GM12864 (cell line): ENCODE results near the gene TADA3.

Experiments
- DNase-seq: peaks from one replicate; pipeline ENCODE4 v3.0.0-alpha.2; 2011; ENCODE audit warnings: low read depth
- H3K4me3 ChIP-seq: 2 replicates; pipeline ENCODE4 v1.5.1; 2011; ENCODE audit warnings: mild to moderate bottlenecking, low read depth, low read length, control low read depth
- CTCF ChIP-seq: IDR thresholded peaks from 2 replicates; pipeline ENCODE4 v1.5.1; 2011; ENCODE audit warnings: low read depth, mild to moderate bottlenecking, moderate library complexity, low read length, control low read depth, inconsistent platforms; ENCODE audit errors: missing control alignments

The TADA3 gene

GRCh38 chr3:9809615-9810432 is 17.6 kb upstream of the TADA3 start, which contains the start of gene TTLL3:
Gene TTLL3, plus strand, starts transcription at chr3:9810262. Its CDS starts 400 bp downstream, at chr3:9810662.
- no peak for TF ChIP-seq CTCF
- DNase-seq = no peak
- peak within 1 kb of the TSS; percentile 61 for H3K4me3 ChIP-seq

- DNase-seq = no peak
- TF ChIP-seq CTCF = no peak
- H3K4me3 ChIP-seq = peak overlapping the region; percentile 61; the same call in 1 of the 2 replicates
These were observed 17.0 kb upstream of the TADA3 start for GRCh38 chr3:9809239-9809614.

- no peak for DNase-seq
- peak; percentile 44 for TF ChIP-seq CTCF
- H3K4me3 ChIP-seq = no peak overlapping the region
These were observed 16.2 kb upstream of the TADA3 start for GRCh38 chr3:9808345-9809037.

- no peak for TF ChIP-seq CTCF
- no peak overlapping the region for H3K4me3 ChIP-seq
- no peak for DNase-seq
These were observed 15.7 kb upstream of the TADA3 start for GRCh38 chr3:9807981-9808344.

GRCh38 chr3:9806688-9807589 is 14.7 kb upstream of the TADA3 start:
- H3K4me3 ChIP-seq = no peak overlapping the region
- no peak for TF ChIP-seq CTCF
- no peak for DNase-seq

- DNase-seq = no peak
- TF ChIP-seq CTCF = no peak
- no peak overlapping the region for H3K4me3 ChIP-seq
These were observed 13.9 kb upstream of the TADA3 start for GRCh38 chr3:9806137-9806536.
